ENCODE results near the gene COL26A1. TPM values are rescaled to one million over a fixed set of nuclear protein-coding genes. Genes with fewer than 3 reads are reported as not detected.

The COL26A1 gene
- polyA plus RNA-seq, 2 donors = not detected

- peaks cover 0 to 5% of the 10 kb centered on the region in 2 donors for H3K4me1 ChIP-seq (ENCODE audit: control insufficient read depth in 2 of 2, insufficient read depth in 2 of 2, low read length in 1 of 2)
- H3K4me3 ChIP-seq (ENCODE audit: low read depth in 1 of 2, low read length in 2 of 2) = no peak overlapping the region
- peaks cover 0 to 8% of the 10 kb centered on the region in 2 donors for H3K9me3 ChIP-seq (ENCODE audit: control insufficient read depth in 2 of 2, insufficient read depth in 1 of 2, low read depth in 1 of 2, low read length in 1 of 2)
- H3K27me3 ChIP-seq (ENCODE audit: control insufficient read depth in 1 of 2, insufficient read depth in 2 of 2, low read length in 2 of 2) = no peaks in the 10 kb centered on the region
- no peaks in the 10 kb centered on the region for H3K36me3 ChIP-seq (ENCODE audit: control insufficient read depth in 2 of 2, insufficient read depth in 2 of 2, low read length in 1 of 2)
- WGBS, 2 donors = 81 to 82% methylated on average over 12 of the region's 12 CpGs
- H3K27ac ChIP-seq (ENCODE audit: low read depth in 2 of 2, low read length in 1 of 2) = no peak overlapping the region
Measured at GRCh38 chr7:101412976-101413375, 50.3 kb downstream of the COL26A1 start.

GRCh38 chr7:101418694-101419093 lies 56.0 kb downstream of the COL26A1 start:
- no peaks in the 10 kb centered on the region for H3K27me3 ChIP-seq (ENCODE audit: control insufficient read depth in 1 of 2, insufficient read depth in 2 of 2, low read length in 2 of 2)
- no peaks in the 10 kb centered on the region for H3K4me1 ChIP-seq (ENCODE audit: control insufficient read depth in 2 of 2, insufficient read depth in 2 of 2, low read length in 1 of 2)
- no peak overlapping the region for H3K4me3 ChIP-seq (ENCODE audit: low read depth in 1 of 2, low read length in 2 of 2)
- WGBS, 2 donors = 60 to 62% methylated on average over 5 of the region's 5 CpGs
- H3K27ac ChIP-seq (ENCODE audit: low read depth in 2 of 2, low read length in 1 of 2) = no peak overlapping the region
- no peaks in the 10 kb centered on the region for H3K9me3 ChIP-seq (ENCODE audit: control insufficient read depth in 2 of 2, insufficient read depth in 1 of 2, low read depth in 1 of 2, low read length in 1 of 2)
- no peaks in the 10 kb centered on the region for H3K36me3 ChIP-seq (ENCODE audit: control insufficient read depth in 2 of 2, insufficient read depth in 2 of 2, low read length in 1 of 2)

DNA sequence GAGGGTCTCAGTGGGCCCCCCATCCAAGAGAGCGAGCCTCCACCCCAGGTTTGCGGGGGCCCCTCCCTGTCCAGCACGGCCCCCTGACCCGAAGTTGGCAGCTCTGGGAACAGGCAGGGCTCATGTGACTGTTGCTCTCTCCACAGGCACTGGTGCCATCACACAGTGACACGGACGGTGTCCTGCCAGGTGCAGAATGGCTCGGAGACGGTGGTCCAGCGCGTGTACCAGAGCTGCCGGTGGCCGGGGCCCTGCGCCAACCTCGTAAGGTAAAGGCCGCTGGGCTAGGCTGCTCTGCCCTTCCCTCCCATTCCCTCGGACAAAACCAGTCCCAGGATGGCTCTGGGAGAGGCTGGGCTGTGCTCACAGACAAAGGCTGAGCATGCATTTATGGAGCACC lies 57.2 kb downstream of the COL26A1 start:
- Histone ChIP-seq H3K9me3 (ENCODE audit: control insufficient read depth in 2 of 2, insufficient read depth in 1 of 2, low read depth in 1 of 2, low read length in 1 of 2) (no peaks in the 10 kb centered on the region), H3K27me3 (ENCODE audit: control insufficient read depth in 1 of 2, insufficient read depth in 2 of 2, low read length in 2 of 2) (no peaks in the 10 kb centered on the region), H3K4me1 (ENCODE audit: control insufficient read depth in 2 of 2, insufficient read depth in 2 of 2, low read length in 1 of 2) (no peaks in the 10 kb centered on the region), H3K36me3 (ENCODE audit: control insufficient read depth in 2 of 2, insufficient read depth in 2 of 2, low read length in 1 of 2) (no peaks in the 10 kb centered on the region), H3K27ac (ENCODE audit: low read depth in 2 of 2, low read length in 1 of 2) (no peak overlapping the region), H3K4me3 (ENCODE audit: low read depth in 1 of 2, low read length in 2 of 2) (no peak overlapping the region)
- 90 to 92% methylated on average over 16 of the region's 16 CpGs for WGBS, 2 donors

GRCh38 chr7:101420436-101420835 lies 57.8 kb downstream of the COL26A1 start:
- no peak overlapping the region for H3K4me3 ChIP-seq (ENCODE audit: low read depth in 1 of 2, low read length in 2 of 2)
- WGBS, 2 donors = 62 to 63% methylated on average over 4 to 5 of the region's 5 CpGs
- no peaks in the 10 kb centered on the region for H3K27me3 ChIP-seq (ENCODE audit: control insufficient read depth in 1 of 2, insufficient read depth in 2 of 2, low read length in 2 of 2)
- no peak overlapping the region for H3K27ac ChIP-seq (ENCODE audit: low read depth in 2 of 2, low read length in 1 of 2)
- H3K36me3 ChIP-seq (ENCODE audit: control insufficient read depth in 2 of 2, insufficient read depth in 2 of 2, low read length in 1 of 2) = no peaks in the 10 kb centered on the region
- H3K9me3 ChIP-seq (ENCODE audit: control insufficient read depth in 2 of 2, insufficient read depth in 1 of 2, low read depth in 1 of 2, low read length in 1 of 2) = no peaks in the 10 kb centered on the region
- H3K4me1 ChIP-seq (ENCODE audit: control insufficient read depth in 2 of 2, insufficient read depth in 2 of 2, low read length in 1 of 2) = no peaks in the 10 kb centered on the region

DNA sequence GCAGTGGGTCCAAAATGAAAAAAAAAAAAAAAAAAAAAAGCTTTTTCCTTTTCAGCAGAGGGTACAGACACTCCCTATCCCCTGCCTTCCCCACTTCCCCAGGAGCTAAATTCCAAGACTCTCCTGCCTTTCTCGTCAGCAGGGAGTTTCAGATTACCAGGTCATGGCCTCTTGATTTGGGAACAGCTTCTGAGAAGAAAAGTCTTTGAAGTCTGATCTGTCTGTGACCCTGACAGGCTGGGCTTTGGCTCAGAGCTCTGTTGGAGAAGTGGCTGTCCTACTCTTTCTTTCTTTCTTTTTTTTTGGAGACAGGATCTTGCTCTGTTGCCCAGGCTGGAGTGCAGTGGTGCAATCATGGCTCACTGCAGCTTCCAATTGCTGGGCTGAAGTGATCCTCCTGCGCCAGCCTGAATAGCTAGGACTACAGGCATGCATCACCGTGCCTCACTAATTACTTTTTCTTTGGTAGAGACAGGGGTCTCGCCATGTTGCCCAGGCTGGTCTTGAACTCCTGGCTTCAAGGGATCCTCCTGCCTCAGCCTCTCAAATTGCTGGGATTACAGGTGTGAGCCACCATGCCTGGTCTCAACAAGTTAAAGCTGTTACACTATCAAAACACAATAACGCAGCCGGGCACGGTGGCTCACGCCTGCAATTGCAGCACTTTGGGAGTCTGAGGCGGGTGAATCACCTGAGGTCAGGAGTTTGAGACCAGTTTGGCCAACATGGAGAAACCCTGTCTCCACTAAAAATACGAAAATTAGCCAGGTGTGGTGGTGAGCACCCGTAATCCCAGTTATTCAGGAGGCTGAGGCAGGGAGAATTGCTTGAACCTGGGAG lies 59.9 kb downstream of the COL26A1 start:
- Histone ChIP-seq H3K27me3 (ENCODE audit: control insufficient read depth in 1 of 2, insufficient read depth in 2 of 2, low read length in 2 of 2) (no peaks in the 10 kb centered on the region), H3K4me3 (ENCODE audit: low read depth in 1 of 2, low read length in 2 of 2) (no peak overlapping the region), H3K4me1 (ENCODE audit: control insufficient read depth in 2 of 2, insufficient read depth in 2 of 2, low read length in 1 of 2) (no peaks in the 10 kb centered on the region), H3K27ac (ENCODE audit: low read depth in 2 of 2, low read length in 1 of 2) (no peak overlapping the region), H3K9me3 (ENCODE audit: control insufficient read depth in 2 of 2, insufficient read depth in 1 of 2, low read depth in 1 of 2, low read length in 1 of 2) (no peaks in the 10 kb centered on the region), H3K36me3 (ENCODE audit: control insufficient read depth in 2 of 2, insufficient read depth in 2 of 2, low read length in 1 of 2) (no peaks in the 10 kb centered on the region)
- 80 to 81% methylated on average over 11 of the region's 11 CpGs for WGBS, 2 donors

GRCh38 chr7:101426303-101427011 lies 63.8 kb downstream of the COL26A1 start:
- H3K27ac ChIP-seq (ENCODE audit: low read depth in 2 of 2, low read length in 1 of 2) = no peak overlapping the region
- WGBS, 2 donors = 67 to 71% methylated on average over 10 of the region's 10 CpGs
- no peak overlapping the region for H3K4me3 ChIP-seq (ENCODE audit: low read depth in 1 of 2, low read length in 2 of 2)
- no peaks in the 10 kb centered on the region for H3K36me3 ChIP-seq (ENCODE audit: control insufficient read depth in 2 of 2, insufficient read depth in 2 of 2, low read length in 1 of 2)
- no peaks in the 10 kb centered on the region for H3K4me1 ChIP-seq (ENCODE audit: control insufficient read depth in 2 of 2, insufficient read depth in 2 of 2, low read length in 1 of 2)
- H3K9me3 ChIP-seq (ENCODE audit: control insufficient read depth in 2 of 2, insufficient read depth in 1 of 2, low read depth in 1 of 2, low read length in 1 of 2) = no peaks in the 10 kb centered on the region
- H3K27me3 ChIP-seq (ENCODE audit: control insufficient read depth in 1 of 2, insufficient read depth in 2 of 2, low read length in 2 of 2) = no peaks in the 10 kb centered on the region

GRCh38 chr7:101428093-101428866 lies 65.6 kb downstream of the COL26A1 start:
- Histone ChIP-seq H3K9me3 (ENCODE audit: control insufficient read depth in 2 of 2, insufficient read depth in 1 of 2, low read depth in 1 of 2, low read length in 1 of 2) (no peaks in the 10 kb centered on the region), H3K4me3 (ENCODE audit: low read depth in 1 of 2, low read length in 2 of 2) (no peak overlapping the region)
- 79 to 81% methylated on average over 11 of the region's 11 CpGs for WGBS, 2 donors

GRCh38 chr7:101432316-101432715 lies 69.6 kb downstream of the COL26A1 start:
- Histone ChIP-seq H3K4me3 (ENCODE audit: low read depth in 1 of 2, low read length in 2 of 2) (no peak overlapping the region), H3K27ac (ENCODE audit: low read depth in 2 of 2, low read length in 1 of 2) (no peak overlapping the region), H3K9me3 (ENCODE audit: control insufficient read depth in 2 of 2, insufficient read depth in 1 of 2, low read depth in 1 of 2, low read length in 1 of 2) (no peaks in the 10 kb centered on the region), H3K36me3 (ENCODE audit: control insufficient read depth in 2 of 2, insufficient read depth in 2 of 2, low read length in 1 of 2) (no peaks in the 10 kb centered on the region), H3K27me3 (ENCODE audit: control insufficient read depth in 1 of 2, insufficient read depth in 2 of 2, low read length in 2 of 2) (peaks cover 0 to 8% of the 10 kb centered on the region in 2 donors), H3K4me1 (ENCODE audit: control insufficient read depth in 2 of 2, insufficient read depth in 2 of 2, low read length in 1 of 2) (no peaks in the 10 kb centered on the region)
- WGBS, 2 donors = 90 to 95% methylated on average over 3 of the region's 3 CpGs

More at GRCh38 chr7:101428093-101428866, 65.6 kb downstream of the COL26A1 start:
- H3K27ac ChIP-seq (ENCODE audit: low read depth in 2 of 2, low read length in 1 of 2) = no peak overlapping the region
- no peaks in the 10 kb centered on the region for H3K4me1 ChIP-seq (ENCODE audit: control insufficient read depth in 2 of 2, insufficient read depth in 2 of 2, low read length in 1 of 2)
- H3K36me3 ChIP-seq (ENCODE audit: control insufficient read depth in 2 of 2, insufficient read depth in 2 of 2, low read length in 1 of 2) = no peaks in the 10 kb centered on the region
- peaks cover 0 to under 1% of the 10 kb centered on the region in 2 donors for H3K27me3 ChIP-seq (ENCODE audit: control insufficient read depth in 1 of 2, insufficient read depth in 2 of 2, low read length in 2 of 2)

GRCh38 chr7:101433688-101434087 lies 71.0 kb downstream of the COL26A1 start:
- Histone ChIP-seq H3K4me1 (ENCODE audit: control insufficient read depth in 2 of 2, insufficient read depth in 2 of 2, low read length in 1 of 2) (no peaks in the 10 kb centered on the region), H3K4me3 (ENCODE audit: low read depth in 1 of 2, low read length in 2 of 2) (no peak overlapping the region), H3K27ac (ENCODE audit: low read depth in 2 of 2, low read length in 1 of 2) (no peak overlapping the region), H3K9me3 (ENCODE audit: control insufficient read depth in 2 of 2, insufficient read depth in 1 of 2, low read depth in 1 of 2, low read length in 1 of 2) (no peaks in the 10 kb centered on the region), H3K36me3 (ENCODE audit: control insufficient read depth in 2 of 2, insufficient read depth in 2 of 2, low read length in 1 of 2) (no peaks in the 10 kb centered on the region), H3K27me3 (ENCODE audit: control insufficient read depth in 1 of 2, insufficient read depth in 2 of 2, low read length in 2 of 2) (peaks cover 0 to 8% of the 10 kb centered on the region in 2 donors)
- WGBS, 2 donors = 72 to 88% methylated on average over 4 of the region's 4 CpGs

Measured in esophagus (tissue), 2 donors.